GM18873 (cell line): ENCODE data around the gene PRR5.

ENCODE experiments used
- ATAC-seq: cut with Tn5 transposase; IDR thresholded peaks from one replicate; pipeline ENCODE4 v1.9.1; 2021; ENCODE audit warnings: mild to moderate bottlenecking, moderate library complexity, moderate number of reproducible peaks; ENCODE audit not compliant: unreplicated experiment, low FRiP score

PRR5 gene

GRCh38 chr22:44748524-44748923 is 46.5 kb downstream of the PRR5 start:
- ATAC-seq, result no peak

GRCh38 chr22:44750481-44750880 is 48.5 kb downstream of the PRR5 start:
- ATAC-seq, result no peak

GRCh38 chr22:44752285-44753188 is 50.5 kb downstream of the PRR5 start, which contains the start of gene ARHGAP8:
TSS of gene ARHGAP8 (plus strand) at chr22:44752575. CDS start at chr22:44786528, 33,953 bp downstream.
- no peak for ATAC-seq

- no peak for ATAC-seq
Observed at GRCh38 chr22:44753189-44754042, 51.4 kb downstream of the PRR5 start.

GRCh38 chr22:44754998-44755397 is 53.0 kb downstream of the PRR5 start:
- no peak for ATAC-seq

GRCh38 chr22:44755417-44755816 is 53.4 kb downstream of the PRR5 start:
- ATAC-seq, result no peak

- no peak for ATAC-seq
Observed at GRCh38 chr22:44755956-44756361, 54.0 kb downstream of the PRR5 start.

- ATAC-seq, result no peak
Observed at GRCh38 chr22:44758344-44758973, 56.5 kb downstream of the PRR5 start.

- ATAC-seq, result no peak
Observed at GRCh38 chr22:44759001-44759400, 57.0 kb downstream of the PRR5 start.

- ATAC-seq, result no peak
Observed at GRCh38 chr22:44759430-44760310, 57.7 kb downstream of the PRR5 start.

GRCh38 chr22:44760476-44760875 is 58.5 kb downstream of the PRR5 start:
- no peak for ATAC-seq

- ATAC-seq, result no peak
Observed at GRCh38 chr22:44761025-44761424, 59.0 kb downstream of the PRR5 start.

GRCh38 chr22:44764373-44764772 is 62.4 kb downstream of the PRR5 start:
- no peak for ATAC-seq

GRCh38 chr22:44764974-44765373 is 63.0 kb downstream of the PRR5 start:
- no peak for ATAC-seq

- no peak for ATAC-seq
Observed at GRCh38 chr22:44765571-44766285, 63.7 kb downstream of the PRR5 start.

- no peak for ATAC-seq
Observed at GRCh38 chr22:44773082-44773481, 71.1 kb downstream of the PRR5 start.

- no peak for ATAC-seq
Observed at GRCh38 chr22:44775862-44776261, 73.9 kb downstream of the PRR5 start.

- ATAC-seq, result no peak
Observed at GRCh38 chr22:44776605-44777363, 74.8 kb downstream of the PRR5 start.

- ATAC-seq, result no peak
Observed at GRCh38 chr22:44777364-44777755, 75.4 kb downstream of the PRR5 start.
